ENCODE data around the gene SH3BGRL3.

The SH3BGRL3 gene

DNA sequence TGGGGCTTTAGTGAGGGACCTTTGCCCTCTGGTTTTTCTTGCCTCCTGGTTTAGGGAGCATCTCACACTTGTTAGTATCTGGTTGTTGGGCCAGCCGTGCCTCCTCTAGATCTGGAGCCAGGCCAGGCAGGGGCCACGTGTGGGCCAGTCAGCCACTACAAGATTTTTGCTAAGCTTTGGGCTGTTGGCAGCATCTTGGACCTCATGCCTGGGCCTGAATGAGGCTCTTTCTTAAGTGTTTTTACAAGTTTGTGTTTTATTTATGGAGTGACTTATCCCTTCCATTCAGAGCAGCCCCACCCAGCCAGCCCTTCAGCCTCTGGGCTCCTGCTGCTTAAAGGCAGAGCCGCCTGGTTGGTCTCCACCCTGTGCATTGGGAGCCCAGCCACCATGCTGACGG lies 1.6 kb upstream of the SH3BGRL3 start:
- DNase-seq: no peak

DNA sequence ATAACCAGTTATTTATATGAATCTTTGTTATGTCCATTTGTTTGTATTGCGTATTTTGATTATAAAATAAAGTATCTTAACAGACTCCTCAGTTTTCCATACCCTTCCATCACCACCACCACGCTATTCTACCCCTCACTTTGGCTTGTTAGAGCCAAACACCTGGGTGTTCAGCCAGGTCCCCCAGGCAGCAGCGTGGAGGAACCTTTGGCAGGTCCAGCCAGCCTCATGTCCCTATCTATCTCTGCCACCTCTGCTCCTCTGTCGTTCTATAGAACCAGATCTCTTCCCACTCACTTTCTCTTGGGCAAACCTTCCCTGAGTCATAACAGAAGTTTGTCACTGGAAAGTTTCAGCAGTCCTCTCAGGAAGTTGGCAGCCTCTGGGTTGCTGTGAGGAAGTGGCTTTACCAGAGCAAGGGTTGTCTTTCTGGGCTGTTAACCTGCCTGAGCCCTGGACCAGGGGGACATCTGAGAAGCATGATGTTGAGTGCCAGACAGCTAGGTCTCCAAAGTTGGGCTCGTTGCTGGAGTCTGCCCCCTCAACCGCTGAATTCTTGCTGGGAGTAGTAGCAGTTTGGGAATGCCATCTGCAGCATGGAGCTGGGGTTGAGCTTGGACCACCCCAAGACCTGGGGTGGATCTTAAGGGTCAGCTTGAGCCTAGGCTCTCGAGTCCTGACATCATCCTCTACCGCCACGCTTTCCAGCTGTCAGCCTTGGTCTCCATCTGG lies 996 bp upstream of the SH3BGRL3 start:
- no peak for DNase-seq

DNA sequence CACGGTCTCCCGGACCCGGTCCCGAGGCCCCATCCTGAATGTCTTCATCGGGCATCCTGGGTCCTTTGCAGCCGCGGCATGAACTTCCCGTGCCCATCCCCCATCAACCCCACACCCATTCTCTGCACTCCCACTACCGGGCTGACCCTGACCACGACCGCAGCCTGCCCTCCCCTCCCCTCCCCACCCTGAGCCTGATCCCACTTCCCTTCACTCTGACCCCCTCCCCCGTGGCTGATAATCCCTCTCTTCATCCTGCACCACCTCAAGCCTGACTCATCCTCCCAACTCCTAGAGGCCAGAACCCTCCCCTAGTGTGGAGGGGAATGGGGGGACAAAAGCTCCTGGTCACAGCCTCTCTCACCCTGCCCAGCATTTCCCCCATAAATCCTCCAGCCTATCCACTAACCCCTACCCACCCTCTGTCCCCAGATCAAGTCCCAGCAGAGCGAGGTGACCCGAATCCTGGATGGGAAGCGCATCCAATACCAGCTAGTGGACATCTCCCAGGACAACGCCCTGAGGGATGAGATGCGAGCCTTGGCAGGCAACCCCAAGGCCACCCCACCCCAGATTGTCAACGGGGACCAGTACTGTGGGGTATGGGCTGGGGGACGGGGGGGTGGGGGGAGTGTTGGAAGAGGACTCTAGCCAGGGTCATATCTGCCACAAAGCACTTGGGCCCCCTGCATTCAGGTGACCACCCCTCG lies 602 bp downstream of the SH3BGRL3 start:
- DNase-seq: no peak

DNA sequence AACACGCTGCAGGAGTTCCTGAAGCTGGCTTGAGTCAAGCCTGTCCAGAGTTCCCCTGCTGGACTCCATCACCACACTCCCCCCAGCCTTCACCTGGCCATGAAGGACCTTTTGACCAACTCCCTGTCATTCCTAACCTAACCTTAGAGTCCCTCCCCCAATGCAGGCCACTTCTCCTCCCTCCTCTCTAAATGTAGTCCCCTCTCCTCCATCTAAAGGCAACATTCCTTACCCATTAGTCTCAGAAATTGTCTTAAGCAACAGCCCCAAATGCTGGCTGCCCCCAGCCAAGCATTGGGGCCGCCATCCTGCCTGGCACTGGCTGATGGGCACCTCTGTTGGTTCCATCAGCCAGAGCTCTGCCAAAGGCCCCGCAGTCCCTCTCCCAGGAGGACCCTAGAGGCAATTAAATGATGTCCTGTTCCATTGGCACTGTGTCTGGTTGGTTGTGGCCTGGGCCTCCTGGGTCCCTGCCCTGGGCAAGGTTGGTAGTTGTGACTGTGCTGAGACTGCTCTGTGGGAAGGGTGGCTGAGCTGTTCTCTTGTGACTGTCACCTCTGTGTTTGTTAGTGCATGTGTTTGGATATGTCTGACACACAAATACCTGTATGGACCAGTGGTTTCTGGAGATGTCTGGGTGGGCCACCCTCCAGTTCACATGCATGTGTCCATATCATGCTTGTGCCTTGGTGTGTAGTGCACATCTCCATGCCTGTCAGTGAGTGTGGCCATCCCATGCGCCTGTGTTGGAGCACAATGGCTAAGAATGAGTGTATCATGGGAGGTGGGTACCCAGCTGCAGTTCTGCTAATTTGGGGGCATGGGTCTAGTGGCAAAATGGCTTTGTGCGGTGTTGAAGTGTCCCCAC lies 1.4 kb downstream of the SH3BGRL3 start:
- DNase-seq: no peak

DNA sequence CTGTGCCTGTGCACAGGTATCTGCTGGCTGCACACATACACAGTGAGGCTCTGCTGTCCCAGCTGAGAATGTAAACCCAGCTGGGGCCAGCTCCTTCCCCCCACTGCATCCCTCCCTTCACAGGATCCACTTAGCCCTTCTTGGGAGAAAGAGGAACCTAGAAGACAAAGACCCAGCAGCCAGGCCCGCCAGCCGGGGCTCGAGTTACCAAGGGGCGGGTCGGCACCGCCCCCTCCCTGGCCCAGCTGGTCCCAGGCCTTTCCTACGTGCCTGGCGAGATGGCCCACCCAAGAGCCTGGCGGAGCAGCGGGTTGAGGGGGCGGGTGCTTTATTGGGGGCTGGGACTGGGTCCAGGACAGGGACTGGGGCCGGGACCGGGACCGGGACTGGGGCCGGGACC lies 2.1 kb downstream of the SH3BGRL3 start:
- DNase-seq: peak in 2 of 3 experiments; percentile 8 to 12

DNA sequence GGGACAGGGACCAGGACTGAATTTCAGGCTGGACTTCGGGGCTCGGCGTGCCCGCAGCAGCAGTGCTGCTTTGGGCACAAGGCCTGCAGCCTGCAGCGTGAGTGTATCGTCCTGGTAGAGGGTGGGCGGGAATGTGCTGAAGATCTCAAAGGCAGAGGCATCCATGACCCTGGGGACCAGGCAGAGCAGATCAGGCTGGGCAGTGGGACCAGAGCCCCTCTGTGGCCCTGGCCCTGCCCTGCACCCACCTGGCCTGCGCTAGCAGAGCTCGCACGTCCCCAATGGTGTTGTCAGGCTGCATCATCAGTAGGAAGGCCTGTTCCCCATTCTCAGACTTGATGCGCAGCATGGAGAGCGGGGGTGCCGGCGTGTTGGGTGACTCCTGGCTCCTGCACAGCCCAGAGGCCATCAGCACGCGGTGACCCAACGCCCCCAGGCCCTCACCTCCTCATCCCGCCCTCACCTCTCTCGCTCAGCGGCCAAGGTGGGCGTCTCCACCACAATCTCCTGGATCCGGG lies 2.6 kb downstream of the SH3BGRL3 start:
- DNase-seq: no peak

DNA sequence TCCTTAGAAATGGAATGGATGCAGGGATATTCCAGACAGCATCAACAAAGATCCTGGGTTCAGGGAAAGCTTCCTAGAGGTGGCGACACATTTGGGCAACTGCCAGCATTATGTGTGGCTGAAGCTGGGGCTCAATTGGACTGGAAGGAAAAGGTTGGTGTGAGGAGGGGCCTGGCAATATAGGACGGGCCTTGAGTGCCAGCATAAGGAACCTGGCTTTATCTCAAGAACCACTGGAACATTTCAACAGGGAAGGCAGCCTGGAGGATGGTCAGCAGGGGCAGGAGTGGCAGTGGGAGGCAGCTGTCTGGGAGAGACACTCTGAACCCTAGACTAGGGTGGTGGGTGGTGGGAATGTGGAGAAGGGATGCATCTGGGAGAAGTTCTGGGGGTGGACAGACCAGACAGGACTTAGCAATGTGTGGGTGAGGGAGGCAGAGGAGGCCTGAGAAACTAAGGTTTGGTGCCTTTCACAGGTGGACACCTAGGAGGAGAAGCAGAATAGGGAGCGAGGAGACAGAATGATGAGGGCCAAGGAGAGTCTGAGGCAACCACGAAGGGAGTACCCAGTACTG lies 3.5 kb downstream of the SH3BGRL3 start:
- no peak for DNase-seq

DNA sequence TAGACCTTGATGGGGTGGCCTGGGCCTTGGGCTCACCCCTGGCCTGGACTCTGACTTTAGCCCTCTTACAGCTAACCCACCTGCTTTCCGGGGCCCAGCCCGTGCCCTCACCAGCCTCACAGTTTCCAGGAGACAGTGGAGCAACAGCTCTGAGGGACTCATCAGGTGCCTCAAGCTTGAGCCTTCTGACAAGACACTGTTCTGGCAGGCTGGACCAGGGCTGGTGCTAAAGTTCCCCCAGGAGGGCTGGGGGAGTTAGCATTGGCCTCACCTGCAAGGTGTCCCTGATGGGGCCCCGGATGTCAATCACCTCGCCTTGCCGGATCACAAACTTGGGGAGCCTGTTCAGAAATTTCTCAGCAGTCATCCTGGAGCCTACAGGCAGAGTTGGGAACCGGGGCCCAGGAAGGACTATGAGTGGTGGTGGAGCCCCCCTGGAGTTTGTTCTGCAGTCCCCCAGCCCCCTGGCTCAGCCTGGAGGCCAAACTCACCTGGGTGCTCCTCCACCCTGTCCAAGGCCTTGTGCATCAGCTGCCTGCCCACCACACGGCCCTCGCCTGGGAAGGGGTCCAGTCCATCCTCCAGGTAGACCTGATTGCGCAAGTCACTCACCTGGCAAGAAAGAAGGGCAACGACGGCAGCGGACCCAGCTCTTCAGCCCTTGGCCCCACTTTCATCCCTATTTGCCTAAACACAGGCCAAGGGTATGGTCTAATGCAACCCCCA lies 4.1 kb downstream of the SH3BGRL3 start:
- DNase-seq: no peak

DNA sequence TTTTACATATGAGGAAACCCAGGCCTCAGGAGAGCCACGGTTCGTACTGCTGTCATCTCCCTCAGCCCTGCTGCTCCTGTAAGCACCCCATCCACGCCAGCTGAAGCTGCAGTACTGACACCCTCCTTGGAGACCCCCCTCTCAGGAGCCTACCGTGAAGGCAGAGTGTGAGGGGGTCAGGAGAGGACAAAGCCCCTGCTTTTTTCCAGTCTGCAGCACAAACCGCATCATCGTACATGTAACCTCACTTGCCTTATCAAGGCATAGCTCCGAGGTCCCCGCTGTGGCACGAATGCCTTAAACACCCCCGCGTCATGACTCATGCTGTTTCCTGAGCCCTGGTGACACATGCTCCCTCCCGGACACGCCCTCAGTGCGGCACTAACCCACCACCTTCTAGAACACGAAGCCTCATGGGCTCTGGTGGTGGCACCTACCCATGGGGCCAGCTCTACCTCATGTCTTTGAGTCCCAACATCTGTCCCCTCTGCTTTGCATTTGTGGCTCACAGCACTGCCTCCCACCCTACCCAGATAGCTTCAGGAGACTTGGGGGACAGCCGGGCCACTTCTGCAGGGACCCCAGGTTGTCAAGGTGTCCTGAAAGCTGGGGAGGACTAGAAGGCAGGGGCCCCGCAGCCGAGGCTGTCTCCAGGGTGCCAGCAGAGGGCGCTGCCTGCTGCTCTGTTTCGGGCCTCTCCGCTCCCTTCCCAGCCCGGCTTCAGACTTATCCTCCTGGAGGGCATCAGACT lies 4.9 kb downstream of the SH3BGRL3 start:
- peak; percentile 12 to 26 (median 16) for DNase-seq

DNA sequence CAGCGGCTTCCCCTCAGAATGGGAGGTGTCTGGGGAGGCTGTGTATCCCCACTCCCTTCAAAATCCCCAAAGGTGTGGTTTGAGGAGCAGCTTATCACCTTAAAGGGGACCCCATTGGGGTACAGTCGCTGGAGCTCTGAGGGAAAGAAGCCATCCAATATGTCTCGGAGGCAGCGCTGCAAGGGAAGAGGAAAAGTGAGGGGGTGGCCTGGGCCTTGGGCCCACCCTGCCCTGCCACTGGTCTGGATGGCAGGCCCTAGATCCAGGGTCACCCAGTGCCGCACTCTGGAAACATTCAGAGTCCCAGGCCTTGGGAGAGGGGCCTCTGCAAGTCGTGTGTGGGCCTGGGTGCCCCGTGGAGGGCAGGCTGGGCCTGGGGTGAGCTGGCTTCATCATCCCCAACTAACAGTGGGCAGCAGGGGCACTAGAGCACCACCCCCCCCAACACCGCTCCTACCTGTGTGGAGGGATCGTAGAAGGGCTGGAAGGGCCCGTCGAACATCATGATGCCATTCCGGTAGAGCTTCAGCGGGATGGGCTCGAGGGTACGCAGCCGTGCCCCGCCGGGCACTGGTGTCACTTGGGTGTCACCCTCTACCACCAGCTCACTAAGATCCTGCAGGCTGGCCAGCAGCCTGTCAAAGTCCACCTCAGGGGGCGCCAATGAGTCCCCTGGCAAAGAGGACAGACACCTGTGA lies 5.6 kb downstream of the SH3BGRL3 start:
- DNase-seq: no peak

DNA sequence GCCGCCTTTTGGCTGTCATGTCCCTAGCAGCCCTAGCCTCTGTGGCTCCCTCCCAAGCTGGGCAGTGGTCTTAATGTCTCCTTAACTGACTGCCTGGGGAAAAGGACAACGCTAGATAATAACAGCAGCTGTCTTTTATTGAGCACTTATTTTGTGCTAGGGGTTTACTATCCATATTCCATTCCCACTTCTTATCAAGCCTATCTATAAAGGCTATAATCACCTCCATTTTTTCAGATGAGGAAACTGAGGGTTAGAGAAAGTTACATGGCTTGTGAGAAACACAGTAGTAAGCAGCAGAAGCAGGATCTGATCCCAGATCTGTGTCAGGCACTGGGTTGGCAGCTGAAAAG lies 6.2 kb downstream of the SH3BGRL3 start:
- DNase-seq: peak in 1 of 3 experiments; percentile 16

DNA sequence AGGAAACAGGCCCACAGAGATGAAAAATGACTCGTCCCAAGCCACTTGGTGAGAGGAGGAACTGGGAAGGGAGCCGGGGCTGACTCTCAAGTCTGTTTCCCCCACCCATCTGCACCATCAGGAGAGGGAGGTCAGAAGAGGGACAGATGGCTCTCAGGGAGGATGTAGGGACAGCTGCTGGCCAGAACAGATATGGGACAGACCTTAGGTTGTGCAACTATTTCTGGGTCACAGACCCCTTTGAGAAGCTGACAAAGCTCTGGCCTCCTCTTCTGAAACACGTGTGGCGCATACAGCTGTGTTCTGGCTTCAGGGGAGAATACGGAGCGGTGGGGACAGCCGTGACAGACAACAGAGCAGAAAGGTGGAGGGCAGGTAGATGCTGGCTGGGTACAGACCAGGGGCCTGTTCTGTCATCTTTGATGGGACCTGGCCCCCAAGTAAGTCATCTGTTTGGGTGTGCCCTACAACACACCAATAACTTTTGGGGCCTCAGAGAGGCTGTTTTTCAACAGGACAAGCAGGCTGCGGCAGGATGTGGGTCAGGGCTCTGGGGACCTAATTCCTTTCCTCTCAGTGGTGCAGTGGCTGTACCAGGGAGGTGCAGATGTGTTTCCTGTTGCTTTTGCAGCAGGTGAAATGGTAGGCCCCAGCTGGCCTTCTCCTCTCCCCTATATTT lies 7.3 kb downstream of the SH3BGRL3 start:
- no peak for DNase-seq

DNA sequence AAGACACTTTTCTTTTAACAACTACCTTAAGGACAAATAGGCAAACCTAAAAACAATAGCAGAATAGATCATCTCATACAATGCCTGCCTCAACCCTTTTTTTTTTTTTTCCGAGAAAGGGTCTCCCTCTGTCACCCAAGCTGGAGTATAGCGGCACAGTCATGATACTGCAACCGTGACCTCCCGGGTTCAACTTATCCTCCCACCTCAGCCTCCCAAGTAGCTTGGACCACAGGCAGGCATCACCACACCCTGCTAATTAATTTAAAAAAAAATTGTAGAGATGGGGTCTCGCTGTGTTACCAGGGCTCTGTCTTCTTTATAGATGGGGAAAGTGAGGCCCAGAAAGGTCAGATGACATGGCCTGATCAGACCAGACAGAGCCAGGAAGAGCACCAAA lies 7.9 kb downstream of the SH3BGRL3 start:
- no peak for DNase-seq

DNA sequence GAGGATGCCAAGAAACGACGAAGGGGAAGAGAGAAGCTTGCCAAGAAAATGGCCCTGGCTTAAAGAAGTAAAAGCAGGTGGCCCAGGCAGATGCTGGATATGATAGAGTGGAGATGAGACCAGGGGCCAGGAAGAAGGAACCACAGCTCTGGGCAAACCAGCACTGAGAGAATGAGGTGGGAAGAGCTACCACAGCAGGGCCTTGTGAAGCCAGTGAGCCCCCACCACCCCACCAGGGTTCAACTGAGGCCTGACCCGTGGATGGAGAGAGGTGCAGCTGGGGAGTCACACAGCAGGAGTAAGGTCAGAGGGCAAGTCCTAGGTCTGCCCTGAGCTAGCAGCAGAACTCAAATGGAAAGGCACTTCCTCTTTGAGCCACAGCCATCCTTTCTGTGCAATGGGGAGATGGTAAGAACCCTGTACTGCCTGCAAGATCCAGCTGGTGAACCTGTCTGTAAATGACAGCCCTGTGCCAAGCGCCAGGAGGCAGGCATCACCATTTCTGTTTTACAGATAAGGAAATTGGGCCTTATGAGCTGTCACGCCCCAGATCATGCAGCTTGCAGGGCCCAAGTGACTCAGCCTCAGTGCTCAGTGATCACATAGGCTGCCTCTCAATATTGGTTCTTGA lies 8.5 kb downstream of the SH3BGRL3 start:
- DNase-seq: no peak

DNA sequence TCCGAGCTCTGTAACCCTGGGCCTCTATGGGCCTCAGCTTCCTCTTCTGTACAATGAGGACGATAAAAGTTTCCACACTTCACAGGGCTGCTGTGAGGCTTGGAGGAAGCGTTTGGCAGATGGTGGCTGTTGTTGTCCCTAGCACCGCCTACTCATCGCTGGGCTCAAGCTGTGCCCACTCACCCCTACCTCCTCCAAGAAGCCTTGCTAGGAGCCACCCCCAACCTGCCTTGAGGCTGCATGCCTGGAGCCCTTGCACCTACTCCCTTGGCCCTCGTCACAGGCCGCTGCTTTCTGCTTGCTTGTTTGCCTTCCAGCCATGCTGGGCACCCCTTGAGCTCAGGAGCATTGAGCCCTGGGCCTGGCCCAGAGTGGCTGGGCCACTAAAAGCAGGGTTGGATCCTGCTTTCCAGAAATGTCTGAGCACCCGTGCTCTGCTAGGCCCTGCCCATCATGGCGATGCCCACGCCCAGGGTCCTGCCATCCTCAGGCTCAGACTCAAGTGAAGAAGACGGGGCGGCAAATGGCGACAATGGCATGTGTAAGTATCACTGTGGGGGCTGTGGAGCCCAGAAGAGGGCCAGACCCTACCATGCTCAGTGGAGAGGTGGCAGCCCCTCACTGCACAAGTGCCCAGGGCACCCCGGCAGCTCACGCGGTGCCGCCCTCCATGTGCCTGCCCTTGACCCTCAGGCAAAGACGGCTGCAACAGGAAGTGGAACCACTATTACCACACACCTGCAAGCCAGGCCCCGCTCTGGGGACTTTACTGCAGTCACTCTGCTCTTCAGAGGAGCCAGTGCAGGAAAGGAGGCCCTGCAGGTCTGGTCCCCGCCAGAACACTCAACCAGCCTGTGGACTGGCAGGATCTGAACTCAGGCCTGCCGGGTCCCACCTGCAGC lies 9.5 kb downstream of the SH3BGRL3 start:
- DNase-seq: no peak

DNA sequence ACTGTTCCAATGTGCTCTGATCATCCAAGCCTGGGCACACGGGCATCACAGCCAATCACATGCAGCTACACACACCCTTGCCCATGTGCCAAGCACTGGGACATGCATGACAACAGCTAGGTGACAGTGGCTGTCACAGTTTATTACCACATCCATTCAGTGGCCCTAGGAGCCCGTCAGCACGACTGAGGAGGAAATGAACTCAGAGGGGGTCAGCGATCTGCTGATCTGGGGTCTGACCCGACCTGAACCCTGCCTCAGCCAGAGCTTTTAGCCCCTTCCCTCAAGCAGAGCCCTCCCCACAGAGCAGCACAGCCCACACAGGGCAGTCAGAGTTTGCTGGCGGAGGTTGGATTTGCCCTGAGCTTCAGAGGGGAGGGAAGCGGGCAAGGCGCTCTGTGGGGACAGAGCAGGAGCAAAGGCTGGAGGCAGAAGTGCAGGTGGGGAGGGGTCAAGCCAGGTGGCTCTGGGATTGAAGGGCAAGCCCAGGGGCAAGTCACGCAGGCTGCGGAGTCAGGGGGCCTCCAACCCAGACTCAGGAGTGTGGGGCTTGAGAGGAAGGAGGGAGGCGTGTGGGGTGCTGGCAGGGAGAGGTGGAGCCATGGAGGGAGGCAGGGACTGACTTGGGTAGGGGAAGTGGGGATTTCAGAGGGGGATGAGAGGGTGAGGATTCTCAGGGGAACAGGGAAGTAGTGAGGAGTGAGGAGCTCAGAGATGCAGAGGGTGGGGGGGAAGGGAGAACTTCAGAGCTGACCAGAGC lies 10.4 kb downstream of the SH3BGRL3 start:
- DNase-seq: no peak

DNA sequence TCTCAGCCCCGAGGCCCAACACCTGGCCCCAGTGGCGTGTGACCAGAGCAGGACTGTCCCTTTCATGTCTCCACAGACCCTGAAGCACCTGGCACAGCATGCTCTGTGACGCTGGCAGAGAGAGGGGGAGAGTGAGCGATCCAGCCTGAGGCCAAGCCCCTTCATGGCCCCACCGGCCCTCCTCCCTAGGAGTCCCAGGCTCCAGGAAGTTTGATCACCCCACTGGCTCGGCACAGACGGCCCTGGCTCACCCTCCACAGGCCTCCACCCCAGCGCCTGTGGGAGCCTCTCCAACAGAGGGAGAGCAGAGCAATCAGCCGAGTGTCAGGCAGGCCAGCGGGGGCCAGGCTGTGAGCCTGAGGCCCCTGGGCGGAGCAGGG lies 11.0 kb downstream of the SH3BGRL3 start:
- DNase-seq: no peak

DNA sequence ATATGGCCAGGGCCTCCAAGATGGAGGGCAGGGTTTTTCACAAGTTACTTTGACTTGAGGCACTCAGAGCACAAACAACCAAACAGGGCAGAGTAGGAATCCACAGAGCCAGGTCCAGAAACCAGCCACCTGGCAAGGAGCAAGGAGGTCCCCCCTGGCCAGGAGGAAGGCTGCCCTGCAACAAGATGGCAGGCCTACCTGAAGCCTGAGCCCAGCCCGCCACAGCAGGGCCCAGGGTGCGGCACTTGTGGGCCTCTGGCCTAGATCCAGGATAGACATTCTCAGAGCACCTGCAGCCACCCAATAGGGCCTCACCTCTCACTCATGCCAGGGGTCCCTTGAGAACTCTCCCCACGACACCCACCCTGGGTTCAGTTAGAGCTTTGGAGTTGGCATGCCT lies 11.5 kb downstream of the SH3BGRL3 start:
- DNase-seq: no peak
